ENCODE results near the gene ECHDC3.
"Not testable (repeated sequence)": the region's sequence is repeated elsewhere in the genome, so short reads cannot be mapped to it uniquely, and the experiment has no call there.

ECHDC3 gene

GRCh38 chr10:11742009-11742778 lies at the start of gene ECHDC3:
TSS of gene ECHDC3 (plus strand) at chr10:11742382. CDS start at chr10:11742577, 195 bp downstream.
- DNase-seq (ENCODE audit: low read depth), result no peak

DNA sequence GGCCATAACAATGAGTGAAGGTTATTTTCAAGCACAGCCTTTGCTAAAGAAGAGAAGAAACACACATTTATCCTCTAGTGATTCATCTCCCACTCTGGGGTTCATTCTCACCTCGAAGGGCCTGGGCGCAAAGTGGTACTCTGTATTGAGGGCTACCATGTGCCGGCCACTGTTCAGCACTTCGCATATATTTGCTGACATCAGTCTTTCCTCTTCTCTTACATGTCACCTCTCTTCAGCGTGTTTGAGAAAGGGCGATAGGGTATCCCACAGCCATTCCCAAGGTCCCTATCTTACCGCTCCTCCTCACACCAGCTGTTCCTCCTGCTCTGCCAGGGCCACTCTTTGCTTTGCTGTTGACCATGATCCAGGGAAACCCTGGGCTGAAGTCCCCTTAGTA lies 48.8 kb upstream of the ECHDC3 start:
- DNase-seq (ENCODE audit: low read depth), result no peak

DNA sequence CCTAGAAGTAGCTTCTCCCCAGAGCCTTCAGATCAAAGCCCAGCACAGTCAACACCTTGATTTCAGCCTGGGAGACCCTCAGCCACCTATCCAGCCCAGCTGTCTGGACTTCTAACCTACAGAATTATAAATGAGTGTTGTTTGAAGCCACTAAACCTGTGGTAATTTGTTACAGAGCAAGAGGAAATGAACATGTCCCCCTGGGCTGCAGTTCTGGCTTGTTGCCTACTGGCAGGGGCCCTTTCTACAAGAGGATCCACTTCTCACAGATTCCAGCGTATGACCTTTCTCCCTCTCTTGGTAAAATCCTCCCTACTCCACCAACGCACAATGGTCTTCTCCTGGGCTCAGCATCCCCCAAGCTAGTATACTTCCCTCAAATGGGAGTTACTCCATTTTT lies 46.4 kb upstream of the ECHDC3 start:
- DNase-seq (ENCODE audit: low read depth), result no peak

DNA sequence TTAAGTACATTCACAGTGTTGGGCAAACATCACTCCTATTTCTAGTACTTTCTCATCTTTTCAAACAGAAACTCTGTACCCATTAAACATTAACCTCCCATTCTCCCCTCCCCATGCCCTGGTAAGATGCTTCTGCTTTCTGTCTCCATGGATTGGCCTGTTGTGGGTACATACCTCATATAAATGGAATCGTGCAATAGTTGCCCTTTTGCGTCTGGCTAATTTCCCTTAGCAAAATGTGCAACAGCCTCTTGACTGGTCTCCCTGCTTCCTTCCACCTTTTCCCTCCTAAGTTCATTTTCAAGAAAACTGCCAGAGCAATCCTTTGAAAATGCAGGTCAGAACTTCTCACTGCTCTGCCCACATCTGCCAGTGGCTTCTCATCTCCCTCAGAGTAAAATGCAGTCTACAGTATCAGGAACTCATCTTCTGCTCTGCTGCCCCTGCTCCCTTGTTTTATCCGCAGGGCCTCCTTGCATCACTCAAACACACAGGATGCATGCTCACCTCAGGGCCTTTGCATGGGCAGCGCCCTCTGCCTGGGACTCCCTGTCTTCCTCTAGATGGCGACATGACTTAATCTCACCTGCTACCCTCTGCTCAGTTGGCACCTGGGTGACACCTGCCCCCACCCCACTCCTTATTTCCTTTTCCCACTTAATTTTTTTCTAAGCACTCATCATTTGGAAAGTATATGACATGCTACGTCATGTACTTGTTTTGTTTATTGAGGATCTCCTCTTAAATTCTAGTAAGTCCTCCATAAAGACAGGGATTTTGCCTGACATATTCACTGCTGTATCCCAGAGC lies 44.3 kb upstream of the ECHDC3 start:
- no peak for DNase-seq (ENCODE audit: low read depth)

GRCh38 chr10:11698691-11699549 lies 43.3 kb upstream of the ECHDC3 start:
- DNase-seq (ENCODE audit: low read depth), result no peak

DNA sequence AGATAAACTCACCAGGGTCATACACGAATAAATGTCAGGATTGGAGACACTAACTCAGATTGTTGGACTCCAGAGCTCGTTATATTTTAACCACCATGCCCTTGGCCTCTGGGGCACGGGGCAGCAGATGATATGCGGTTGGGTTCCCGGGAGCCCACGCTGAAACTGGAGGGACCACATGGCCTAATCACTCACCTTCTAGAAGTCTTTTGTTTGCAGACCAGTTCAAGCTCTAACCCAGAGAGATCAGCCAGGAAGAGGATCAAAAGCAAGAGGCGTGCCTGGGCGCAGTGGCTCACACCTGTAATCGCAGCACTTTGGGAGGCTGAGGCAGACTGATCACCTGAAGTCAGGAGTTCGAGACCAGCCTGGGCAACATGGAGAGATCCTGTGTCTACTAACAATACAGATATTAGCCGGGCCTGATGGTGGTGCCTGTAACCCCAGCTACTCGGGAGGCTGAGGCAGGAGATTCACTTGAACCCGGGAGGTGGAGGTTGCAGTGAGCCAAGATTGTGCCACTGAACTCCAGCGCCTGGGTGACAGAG lies 42.6 kb upstream of the ECHDC3 start:
- no peak for DNase-seq (ENCODE audit: low read depth)

- DNase-seq (ENCODE audit: low read depth), result no peak
Observed at GRCh38 chr10:11700539-11700938, 41.6 kb upstream of the ECHDC3 start.

- no peak for DNase-seq (ENCODE audit: low read depth)
Observed at GRCh38 chr10:11701451-11702095, 40.6 kb upstream of the ECHDC3 start.

DNA sequence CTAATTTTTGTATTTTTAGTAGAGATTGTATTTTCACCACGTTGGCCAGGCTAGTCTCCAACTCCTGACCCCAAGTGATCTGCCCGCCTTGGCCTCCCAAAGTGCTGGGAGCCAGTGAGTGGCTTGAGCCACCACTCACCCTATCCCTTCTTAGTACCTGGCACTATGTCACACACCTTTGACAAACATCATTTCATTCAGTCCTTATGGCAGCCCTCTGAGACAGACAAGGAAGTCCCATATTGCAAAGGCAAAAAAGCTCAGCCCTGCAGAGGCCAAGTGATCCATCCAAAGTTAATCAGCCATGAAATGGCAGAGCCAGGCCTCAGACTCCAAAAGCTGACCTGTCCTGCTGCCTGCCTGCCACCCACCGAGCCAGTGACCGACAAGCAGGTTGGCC lies 39.9 kb upstream of the ECHDC3 start:
- DNase-seq (ENCODE audit: low read depth), result no peak

DNA sequence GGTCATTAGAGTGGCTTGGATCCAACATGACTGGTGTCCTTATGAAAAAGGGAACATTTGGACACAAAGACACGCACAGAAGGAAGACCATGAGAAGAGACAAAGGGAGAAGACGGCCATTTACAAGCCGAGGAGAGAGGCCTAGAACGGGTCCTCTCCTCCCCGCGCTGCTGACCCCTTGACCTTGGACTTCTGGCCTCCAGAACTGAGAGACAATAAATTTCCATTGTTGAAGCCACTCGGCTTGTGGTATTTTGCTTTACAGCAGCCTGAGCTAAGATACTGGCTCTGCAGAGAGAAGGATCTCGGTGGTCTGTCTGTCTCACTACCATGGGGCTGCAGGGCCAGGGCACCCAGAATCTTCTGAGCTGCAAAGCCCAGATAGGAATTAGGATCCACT lies 38.1 kb upstream of the ECHDC3 start:
- no peak for DNase-seq (ENCODE audit: low read depth)

DNA sequence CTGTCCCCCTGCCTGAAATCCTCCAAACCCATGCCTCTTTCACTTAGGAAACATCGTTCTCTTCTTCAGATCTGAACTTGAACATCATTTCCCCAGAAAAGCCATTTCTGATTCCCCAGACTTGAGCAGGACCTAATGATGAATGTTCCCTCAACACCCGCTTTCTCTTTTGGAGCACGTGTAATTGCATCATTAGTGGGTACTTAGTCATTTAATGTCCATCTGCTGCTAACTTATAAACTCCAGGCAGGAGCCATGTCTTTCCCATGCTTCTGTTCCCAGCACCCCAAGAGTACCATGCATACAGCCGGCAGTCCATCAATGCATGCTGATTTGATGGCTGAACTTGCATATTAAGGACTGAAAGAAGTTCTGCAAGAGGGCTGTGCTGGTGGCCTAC lies 36.5 kb upstream of the ECHDC3 start:
- DNase-seq (ENCODE audit: low read depth), result no peak

GRCh38 chr10:11706895-11707567 lies 35.2 kb upstream of the ECHDC3 start:
- no peak for DNase-seq (ENCODE audit: low read depth)

- no peak for DNase-seq (ENCODE audit: low read depth)
Observed at GRCh38 chr10:11707624-11708350, 34.4 kb upstream of the ECHDC3 start.

GRCh38 chr10:11708801-11709200 lies 33.4 kb upstream of the ECHDC3 start:
- not testable (repeated sequence) for DNase-seq (ENCODE audit: low read depth)

DNA sequence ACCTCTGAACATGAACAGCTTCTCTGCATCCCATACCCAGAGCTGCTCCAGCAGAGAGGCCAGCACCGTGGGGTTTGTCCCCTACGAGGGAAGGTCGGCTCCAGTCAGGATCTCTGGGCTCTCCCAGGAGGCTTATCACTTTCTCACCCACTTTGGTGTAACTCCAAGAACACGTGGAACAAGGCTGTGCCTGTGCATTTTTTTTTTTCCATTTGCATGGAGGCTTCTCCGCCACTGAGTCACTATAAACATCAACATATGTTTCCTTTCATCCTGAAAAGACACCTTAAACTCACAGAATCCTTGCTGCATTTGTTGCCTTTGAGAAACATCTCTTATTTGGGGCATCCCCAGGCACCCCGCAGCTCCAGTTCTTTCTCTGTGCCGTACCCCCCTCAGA lies 29.4 kb upstream of the ECHDC3 start:
- DNase-seq (ENCODE audit: low read depth), result no peak

GRCh38 chr10:11713186-11713743 lies 28.9 kb upstream of the ECHDC3 start:
- no peak for DNase-seq (ENCODE audit: low read depth)

- no peak for DNase-seq (ENCODE audit: low read depth)
Observed at GRCh38 chr10:11713963-11714362, 28.2 kb upstream of the ECHDC3 start.

GRCh38 chr10:11714750-11715365 lies 27.3 kb upstream of the ECHDC3 start:
- DNase-seq (ENCODE audit: low read depth), result no peak

DNA sequence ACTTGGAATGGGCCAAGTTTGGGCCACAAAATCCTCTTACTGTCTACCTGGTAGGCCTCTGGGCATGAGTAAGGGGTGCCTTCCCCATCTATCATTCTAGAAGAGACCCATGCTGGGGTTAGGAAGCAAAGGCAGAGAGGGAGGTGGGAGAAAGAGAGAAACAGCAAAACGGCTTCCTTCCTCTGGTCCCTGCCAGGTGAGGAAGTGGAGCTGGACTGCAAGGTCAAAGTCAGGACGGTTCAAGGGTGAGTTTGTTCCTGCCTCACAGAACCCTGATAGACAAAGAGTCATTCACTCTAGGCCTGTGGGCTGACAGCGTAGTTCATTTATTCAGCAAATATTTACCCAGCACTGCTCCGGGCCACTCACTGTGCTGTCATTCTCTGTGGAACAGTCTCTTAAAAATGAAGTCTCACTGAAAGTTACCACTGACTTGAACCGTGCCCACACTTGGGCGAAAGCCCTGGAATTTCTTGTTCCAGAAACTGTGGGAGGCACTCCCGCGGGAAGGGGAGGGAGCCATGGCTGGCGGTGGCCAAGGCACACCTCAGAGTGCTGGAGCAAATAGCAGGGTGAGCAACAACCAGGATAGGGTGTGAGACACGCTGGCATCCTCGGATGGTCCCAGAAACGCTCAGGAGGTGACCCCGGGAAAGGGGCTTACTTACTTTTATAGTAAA lies 26.2 kb upstream of the ECHDC3 start:
- peak; percentile 10 for DNase-seq (ENCODE audit: low read depth)
